ENCODE results near the gene XYLT1. TPM values are rescaled to one million over a fixed set of nuclear protein-coding genes. Genes with fewer than 3 reads are reported as not detected.

Gene XYLT1
- total RNA-seq, 1 experiment from 2014 or later = 14.5 TPM

GRCh38 chr16:17504050-17504449 lies 33.3 kb upstream of the XYLT1 start:
- no peak overlapping the region for H2BK20ac ChIP-seq (ENCODE audit: low read depth, low read length, poor library complexity, severe bottlenecking)
- no CpG with 5 or more reads among the region's 2 CpGs for WGBS (ENCODE audit: extremely low coverage, insufficient read length, low lambda C conversion rate)
- H4K8ac ChIP-seq (replicated peaks; ENCODE audit: insufficient read length, low read depth, low read length) = no peak overlapping the region
- Mint-ChIP-seq H3K27ac (no peak overlapping the region), H3K36me3 (ENCODE audit: insufficient read depth in 1 of 3, low read depth in 3 of 3) (peaks cover 8 to 23% (median 12%) of the 10 kb centered on the region in 3 experiments), H3K9me3 (peaks cover 27 to 31% of the 10 kb centered on the region in 2 experiments), H3K4me1 (peaks cover 9 to 12% of the 10 kb centered on the region in 2 experiments), H3K4me3 (no peak overlapping the region), H3K27me3 (ENCODE audit: low read depth) (peaks cover 9% of the 10 kb centered on the region)
- H3K4me2 ChIP-seq (ENCODE audit: insufficient read depth, insufficient read length, low read length) = no peak overlapping the region
- no peak overlapping the region for H3K14ac ChIP-seq (ENCODE audit: insufficient read depth, low read length)
- no peak overlapping the region for H4K91ac ChIP-seq (ENCODE audit: insufficient read length, low read depth, low read length)
- H2BK15ac ChIP-seq (ENCODE audit: low read depth, low read length) = no peak overlapping the region
- H3K79me2 ChIP-seq (ENCODE audit: insufficient read depth, low read length) = no peaks in the 10 kb centered on the region
- no peak overlapping the region for H2BK120ac ChIP-seq (ENCODE audit: low read depth, low read length, poor library complexity, severe bottlenecking)
- DNase-seq = no peak
- no peak overlapping the region for H3K56ac ChIP-seq (ENCODE audit: insufficient read length, low read depth, low read length)
- H3K9ac ChIP-seq (ENCODE audit: extremely low read depth, insufficient read length, low read length) = no peak overlapping the region
- H3K9me3 ChIP-seq (ENCODE audit: control insufficient read depth, low read depth, low read length) = peaks cover 11% of the 10 kb centered on the region
- no peak overlapping the region for H2BK5ac ChIP-seq (ENCODE audit: insufficient read length, low read length)
- H3K4ac ChIP-seq (ENCODE audit: low read depth, low read length) = no peak overlapping the region
- H2AFZ ChIP-seq (ENCODE audit: low read length) = no peak overlapping the region
- H3K79me1 ChIP-seq (ENCODE audit: insufficient read depth, low read depth, low read length, poor library complexity, severe bottlenecking) = no peaks in the 10 kb centered on the region
- no peak overlapping the region for H3K18ac ChIP-seq (ENCODE audit: insufficient read length, low read depth, low read length)
- no peaks in the 10 kb centered on the region for H3K4me1 ChIP-seq (ENCODE audit: insufficient read depth, low read length)
- H2AK5ac ChIP-seq (ENCODE audit: insufficient read length, low read length) = no peak overlapping the region
- no peaks in the 10 kb centered on the region for H3K27me3 ChIP-seq (ENCODE audit: insufficient read depth, low read length)
- no peak for TF ChIP-seq CTCF (conservative IDR thresholded peaks at IDR 0.05)
- no peak overlapping the region for H3T11ph ChIP-seq (ENCODE audit: low read length)
- no peak overlapping the region for H2BK12ac ChIP-seq (ENCODE audit: insufficient read length, low read depth, low read length)
- no peak overlapping the region for H3K27ac ChIP-seq (ENCODE audit: insufficient read length, low read depth, low read length)
- no peaks in the 10 kb centered on the region for H4K20me1 ChIP-seq (ENCODE audit: control insufficient read depth, insufficient read depth, insufficient read length)
- no peak overlapping the region for H3K23ac ChIP-seq (ENCODE audit: insufficient read length, low read depth, low read length)
- H3K23me2 ChIP-seq (ENCODE audit: insufficient read length, low read depth, low read length, poor library complexity, severe bottlenecking) = no peaks in the 10 kb centered on the region
- no peak overlapping the region for H4K5ac ChIP-seq (ENCODE audit: insufficient read length, low read depth, low read length)

Measured in H9 (cell line).